ENCODE results near the gene FST. TPM values are rescaled to one million over a fixed set of nuclear protein-coding genes. Genes with fewer than 3 reads are reported as not detected.

FST gene
- total RNA-seq, 3 donors from 2014 or later (not counting 1 experiment from before 2014, with no cell fraction given) = not detected

- DNase-seq (no peak), ATAC-seq (no peak)
- peaks cover 29% of the 10 kb centered on the region for H3K4me1 ChIP-seq (ENCODE audit: control insufficient read depth, insufficient read depth, low read length)
- WGBS (ENCODE audit: insufficient coverage) = 5% methylated on average over 4 of the region's 7 CpGs
- peaks cover 44 to 49% of the 10 kb centered on the region in 2 donors for H3K4me1 Mint-ChIP-seq
- peaks cover 22 to 53% of the 10 kb centered on the region in 2 donors for H3K27me3 Mint-ChIP-seq (ENCODE audit: low read depth in 2 of 2)
- peak overlapping the region; percentile 37 for H3K4me3 ChIP-seq (ENCODE audit: low read length)
- intact Hi-C loops (cut with micrococcal nuclease) = no loop called here
- TF ChIP-seq, protein P1, sequence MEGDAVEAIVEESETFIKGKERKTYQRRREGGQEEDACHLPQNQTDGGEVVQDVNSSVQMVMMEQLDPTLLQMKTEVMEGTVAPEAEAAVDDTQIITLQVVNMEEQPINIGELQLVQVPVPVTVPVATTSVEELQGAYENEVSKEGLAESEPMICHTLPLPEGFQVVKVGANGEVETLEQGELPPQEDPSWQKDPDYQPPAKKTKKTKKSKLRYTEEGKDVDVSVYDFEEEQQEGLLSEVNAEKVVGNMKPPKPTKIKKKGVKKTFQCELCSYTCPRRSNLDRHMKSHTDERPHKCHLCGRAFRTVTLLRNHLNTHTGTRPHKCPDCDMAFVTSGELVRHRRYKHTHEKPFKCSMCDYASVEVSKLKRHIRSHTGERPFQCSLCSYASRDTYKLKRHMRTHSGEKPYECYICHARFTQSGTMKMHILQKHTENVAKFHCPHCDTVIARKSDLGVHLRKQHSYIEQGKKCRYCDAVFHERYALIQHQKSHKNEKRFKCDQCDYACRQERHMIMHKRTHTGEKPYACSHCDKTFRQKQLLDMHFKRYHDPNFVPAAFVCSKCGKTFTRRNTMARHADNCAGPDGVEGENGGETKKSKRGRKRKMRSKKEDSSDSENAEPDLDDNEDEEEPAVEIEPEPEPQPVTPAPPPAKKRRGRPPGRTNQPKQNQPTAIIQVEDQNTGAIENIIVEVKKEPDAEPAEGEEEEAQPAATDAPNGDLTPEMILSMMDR (IDR thresholded peaks at IDR 0.05) = no peak
- H3K27ac Mint-ChIP-seq = no peak overlapping the region
- H3K27me3 ChIP-seq (ENCODE audit: control insufficient read depth, insufficient read depth, low read length) = peaks cover 26% of the 10 kb centered on the region
- H3K36me3 ChIP-seq (ENCODE audit: control insufficient read depth, insufficient read depth, low read length) = no peaks in the 10 kb centered on the region
- H3K36me3 Mint-ChIP-seq = peaks cover 8% of the 10 kb centered on the region
- no peak overlapping the region for H3K27ac ChIP-seq (ENCODE audit: low read length)
- no peaks in the 10 kb centered on the region for H3K9me3 Mint-ChIP-seq
- H3K9me3 ChIP-seq (ENCODE audit: control insufficient read depth, insufficient read depth, low read length) = no peaks in the 10 kb centered on the region
- peak overlapping the region; percentile 96 for H3K4me3 Mint-ChIP-seq
Observed at GRCh38 chr5:53481159-53481886, 894 bp downstream of the FST start.

GRCh38 chr5:53481887-53482716 is 1.7 kb downstream of the FST start:
- Mint-ChIP-seq H3K9me3 (no peaks in the 10 kb centered on the region), H3K27me3 (ENCODE audit: low read depth in 2 of 2) (peaks cover 21 to 46% of the 10 kb centered on the region in 2 donors), H3K4me3 (peak overlapping the region; percentile 96), H3K27ac (peak overlapping the region; percentile 64 to 65), H3K4me1 (peaks cover 44 to 49% of the 10 kb centered on the region in 2 donors), H3K36me3 (peaks cover 8% of the 10 kb centered on the region)
- TF ChIP-seq, protein P1 (IDR thresholded peaks at IDR 0.05) = peak; percentile 18
- DNase-seq (peak; percentile 50 to 65), ATAC-seq (peak; percentile 71 to 81 (median 79))
- Histone ChIP-seq H3K27me3 (ENCODE audit: control insufficient read depth, insufficient read depth, low read length) (peaks cover 19% of the 10 kb centered on the region), H3K4me1 (ENCODE audit: control insufficient read depth, insufficient read depth, low read length) (peaks cover 29% of the 10 kb centered on the region), H3K27ac (ENCODE audit: low read length) (no peak overlapping the region), H3K4me3 (ENCODE audit: low read length) (peak overlapping the region; percentile 37), H3K36me3 (ENCODE audit: control insufficient read depth, insufficient read depth, low read length) (no peaks in the 10 kb centered on the region), H3K9me3 (ENCODE audit: control insufficient read depth, insufficient read depth, low read length) (no peaks in the 10 kb centered on the region)
- intact Hi-C loops (cut with micrococcal nuclease) = no loop called here
- under 1% methylated on average over 36 of the region's 36 CpGs for WGBS (ENCODE audit: insufficient coverage)

DNA sequence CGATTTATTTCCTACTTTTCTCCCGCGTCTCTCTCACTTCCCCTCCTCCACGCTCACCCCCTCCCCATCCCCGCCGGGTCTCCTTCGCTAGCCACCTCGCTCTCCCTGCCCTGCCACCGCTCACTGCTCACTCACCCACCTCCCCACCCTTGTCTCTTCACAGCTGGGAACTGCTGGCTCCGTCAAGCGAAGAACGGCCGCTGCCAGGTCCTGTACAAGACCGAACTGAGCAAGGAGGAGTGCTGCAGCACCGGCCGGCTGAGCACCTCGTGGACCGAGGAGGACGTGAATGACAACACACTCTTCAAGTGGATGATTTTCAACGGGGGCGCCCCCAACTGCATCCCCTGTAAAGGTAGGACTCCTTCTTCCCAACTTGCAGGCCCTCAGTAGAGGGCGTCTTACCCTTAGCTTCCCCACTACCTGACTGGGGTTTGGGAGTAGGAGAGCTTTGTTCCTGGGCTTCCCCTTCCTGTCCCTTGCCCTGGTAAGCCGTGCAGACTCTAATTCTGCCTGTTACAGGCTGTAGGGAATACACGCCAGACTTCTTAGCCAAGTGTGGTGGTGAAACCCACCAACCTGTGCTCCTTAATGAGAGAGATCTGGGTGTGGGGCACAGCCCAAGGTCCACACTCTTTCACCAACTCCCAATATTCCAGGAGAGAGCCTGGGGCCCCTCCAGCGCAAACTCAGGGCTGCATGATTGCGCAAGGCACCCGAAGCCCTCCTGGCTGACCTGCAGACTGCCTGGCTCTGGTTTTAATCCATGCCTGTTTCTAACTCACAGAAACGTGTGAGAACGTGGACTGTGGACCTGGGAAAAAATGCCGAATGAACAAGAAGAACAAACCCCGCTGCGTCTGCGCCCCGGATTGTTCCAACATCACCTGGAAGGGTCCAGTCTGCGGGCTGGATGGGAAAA is 2.5 kb downstream of the FST start:
- peak overlapping the region; percentile 37 for H3K4me3 ChIP-seq (ENCODE audit: low read length)
- intact Hi-C loops (cut with micrococcal nuclease) = no loop called here

More for the DNA sequence above, 2.5 kb downstream of the FST start:
- Histone ChIP-seq H3K4me1 (ENCODE audit: control insufficient read depth, insufficient read depth, low read length) (peaks cover 29% of the 10 kb centered on the region), H3K36me3 (ENCODE audit: control insufficient read depth, insufficient read depth, low read length) (no peaks in the 10 kb centered on the region), H3K9me3 (ENCODE audit: control insufficient read depth, insufficient read depth, low read length) (no peaks in the 10 kb centered on the region), H3K27ac (ENCODE audit: low read length) (no peak overlapping the region), H3K27me3 (ENCODE audit: control insufficient read depth, insufficient read depth, low read length) (peaks cover 18% of the 10 kb centered on the region)
- Mint-ChIP-seq H3K27ac (peak overlapping the region; percentile 64 to 65), H3K27me3 (ENCODE audit: low read depth in 2 of 2) (peaks cover 21 to 40% of the 10 kb centered on the region in 2 donors), H3K9me3 (no peaks in the 10 kb centered on the region), H3K4me1 (peaks cover 44 to 49% of the 10 kb centered on the region in 2 donors), H3K36me3 (peaks cover 8% of the 10 kb centered on the region), H3K4me3 (peak overlapping the region; percentile 96)
- DNase-seq (peak in 1 of 2 donors; percentile 26), ATAC-seq (peak; percentile 17 to 40 (median 23))
- WGBS (ENCODE audit: insufficient coverage) = 31% methylated on average over 34 of the region's 35 CpGs
- TF ChIP-seq, protein P1 (IDR thresholded peaks at IDR 0.05) = no peak

All from natural killer cell (primary cell).